WTC11 (cell line): ENCODE results near the gene CEP70. TPM values are rescaled to one million over a fixed set of nuclear protein-coding genes. Genes with fewer than 3 reads are reported as not detected.
A peak's percentile ranks its signal among the peaks of the same experiment; 100 is the strongest.
"Not testable (repeated sequence)": the region's sequence is repeated elsewhere in the genome, so short reads cannot be mapped to it uniquely, and the experiment has no call there.

ENCODE experiments used
- ATAC-seq: fragments of 200-7000 bp; cut with Tn5 transposase; 2 replicates; pipeline ENCODE4 v1.10.0; 2021; ENCODE audit warnings: mild to moderate bottlenecking, moderate library complexity
- CTCF ChIA-PET: fragments of 300-600 bp; sonication (Branson Sonifier 250); formaldehyde crosslinking; loops from one replicate; lab custom pipeline; 2021; ENCODE audit warnings: antibody characterized with exemption; lab: Charles Lee
- POLR2A ChIA-PET: fragments of 350-600 bp; sonication (Branson Sonifier 250); formaldehyde crosslinking; loops from one replicate; lab custom pipeline; 2021; ENCODE audit warnings: antibody characterized with exemption; lab: Charles Lee
- DNase-seq: peaks from one replicate; pipeline ENCODE4 v3.0.0; 2021; ENCODE audit warnings: low spot score
- H3K27ac Mint-ChIP-seq: 2 replicates; pipeline ENCODE4 v1.8.0; 2021; ENCODE audit warnings: mixed read lengths
- H3K27me3 Mint-ChIP-seq: 2 replicates; pipeline ENCODE4 v1.8.0; 2021; ENCODE audit warnings: low read depth, mild to moderate bottlenecking, moderate library complexity, mixed read lengths
- H3K36me3 Mint-ChIP-seq: 2 replicates; pipeline ENCODE4 v1.8.0; 2021; ENCODE audit warnings: mixed read lengths
- H3K4me1 Mint-ChIP-seq: 2 replicates; pipeline ENCODE4 v1.8.0; 2022; ENCODE audit warnings: mixed read lengths
- H3K4me3 Mint-ChIP-seq: 2 replicates; pipeline ENCODE4 v1.8.0; 2021; ENCODE audit warnings: mild to moderate bottlenecking, moderate library complexity, mixed read lengths
- H3K9me3 Mint-ChIP-seq: 2 replicates; pipeline ENCODE4 v1.8.0; 2021; ENCODE audit warnings: mixed read lengths
- ARID4B ChIP-seq: sonication (generic); formaldehyde crosslinking; IDR thresholded peaks from 2 replicates; pipeline ENCODE4 v1.8.0; 2023; ENCODE audit warnings: missing genetic modification reagents, mild to moderate bottlenecking, borderline replicate concordance
- FOXK1 ChIP-seq: sonication (generic); formaldehyde crosslinking; IDR thresholded peaks from 2 replicates; pipeline ENCODE4 v1.8.0; 2022; ENCODE audit warnings: mild to moderate bottlenecking, moderate library complexity, missing genetic modification reagents
- GABPB1 ChIP-seq: sonication (generic); formaldehyde crosslinking; IDR thresholded peaks from 2 replicates; pipeline ENCODE4 v1.8.1; 2023; ENCODE audit warnings: mild to moderate bottlenecking, missing genetic modification reagents
- GTF2I ChIP-seq: fragments of 250-450 bp; sonication (Bioruptor Pico); conservative IDR thresholded peaks from 2 replicates; pipeline ENCODE4 v1.4.0; 2021; ENCODE audit warnings: mild to moderate bottlenecking
- MYBL2 ChIP-seq: sonication (generic); formaldehyde crosslinking; IDR thresholded peaks from 2 replicates; pipeline ENCODE4 v1.8.1; 2023; ENCODE audit warnings: mild to moderate bottlenecking, moderate library complexity, missing genetic modification reagents
- NR3C1 ChIP-seq: sonication (generic); formaldehyde crosslinking; conservative IDR thresholded peaks from 2 replicates; pipeline ENCODE4 v1.8.1; 2023; ENCODE audit warnings: low read depth, mild to moderate bottlenecking, missing genetic modification reagents
- RORB ChIP-seq: fragments of 250-450 bp; sonication (Bioruptor Pico); IDR thresholded peaks from 2 replicates; pipeline ENCODE4 v1.9.0; 2021; ENCODE audit warnings: mild to moderate bottlenecking
- total RNA-seq: library from RNA; stranded (reverse); gene quantifications from 3 replicates; pipeline ENCODE4 v1.2.3, GENCODE V29; 2021
- TF ChIP-seq, protein P1 (sequence below): sonication (generic); formaldehyde crosslinking; conservative IDR thresholded peaks from 2 replicates; pipeline ENCODE4 v1.8.1; 2022; ENCODE audit warnings: mild to moderate bottlenecking, missing genetic modification reagents
- TF ChIP-seq, protein P2 (sequence below): sonication (generic); formaldehyde crosslinking; IDR thresholded peaks from 2 replicates; pipeline ENCODE4 v1.8.1; 2022; ENCODE audit warnings: mild to moderate bottlenecking, missing genetic modification reagents, moderate library complexity, borderline replicate concordance
- TF ChIP-seq, protein P3 (sequence below): sonication (generic); formaldehyde crosslinking; IDR thresholded peaks from 2 replicates; pipeline ENCODE4 v1.8.1; 2023; ENCODE audit warnings: mild to moderate bottlenecking, moderate library complexity, missing genetic modification reagents
- TF ChIP-seq, protein P4 (sequence below): sonication (generic); formaldehyde crosslinking; IDR thresholded peaks from 2 replicates; pipeline ENCODE4 v1.8.0; 2022; ENCODE audit warnings: mild to moderate bottlenecking, missing genetic modification reagents
- TF ChIP-seq, protein P5 (sequence below): sonication (generic); formaldehyde crosslinking; IDR thresholded peaks from 2 replicates; pipeline ENCODE4 v1.8.1; 2023; ENCODE audit warnings: mild to moderate bottlenecking, missing genetic modification reagents, moderate library complexity

CEP70 gene
- total RNA-seq, 1 experiment from 2014 or later, result 27.2 TPM

DNA sequence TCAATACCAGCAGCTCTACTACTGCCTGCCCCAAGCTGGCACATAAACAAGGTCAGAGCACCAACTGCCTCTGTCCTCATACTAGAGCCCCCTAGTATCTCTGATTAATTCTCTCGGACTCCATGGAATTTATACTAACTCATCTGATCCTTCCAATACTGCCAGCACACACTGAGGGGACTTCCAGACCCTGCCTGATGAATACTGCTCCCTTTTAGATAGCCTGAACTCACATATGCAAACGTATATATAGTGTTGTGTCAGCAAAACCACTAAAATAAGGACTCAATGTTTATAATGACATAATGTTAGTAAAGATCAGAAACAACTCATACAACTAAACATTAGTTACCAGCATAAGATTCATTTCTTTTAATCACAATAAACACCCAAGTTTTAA lies 25.0 kb downstream of the CEP70 start:
- ATAC-seq, result no peak
- no peak overlapping the region for H3K27ac Mint-ChIP-seq
- no peaks in the 10 kb centered on the region for H3K4me1 Mint-ChIP-seq
- DNase-seq, result no peak
- ChIA-PET POLR2A (no interaction called here), CTCF (no interaction called here)
- peaks cover 23% of the 10 kb centered on the region for H3K9me3 Mint-ChIP-seq
- TF ChIP-seq, protein P1, sequence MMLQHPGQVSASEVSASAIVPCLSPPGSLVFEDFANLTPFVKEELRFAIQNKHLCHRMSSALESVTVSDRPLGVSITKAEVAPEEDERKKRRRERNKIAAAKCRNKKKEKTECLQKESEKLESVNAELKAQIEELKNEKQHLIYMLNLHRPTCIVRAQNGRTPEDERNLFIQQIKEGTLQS (CRISPR knock-in tag), result no peak
- no peak for TF ChIP-seq RORB (CRISPR knock-in tag)
- H3K27me3 Mint-ChIP-seq, result no peaks in the 10 kb centered on the region
- no peak overlapping the region for H3K4me3 Mint-ChIP-seq
- peaks cover 33% of the 10 kb centered on the region for H3K36me3 Mint-ChIP-seq

GRCh38 chr3:138567403-138567802 lies 26.7 kb downstream of the CEP70 start:
- H3K27ac Mint-ChIP-seq, result no peak overlapping the region
- H3K27me3 Mint-ChIP-seq, result no peaks in the 10 kb centered on the region
- H3K4me3 Mint-ChIP-seq, result no peak overlapping the region
- no peaks in the 10 kb centered on the region for H3K4me1 Mint-ChIP-seq
- DNase-seq, result no peak
- peaks cover 16% of the 10 kb centered on the region for H3K36me3 Mint-ChIP-seq
- peaks cover 11% of the 10 kb centered on the region for H3K9me3 Mint-ChIP-seq
- POLR2A ChIA-PET, result no interaction called here
- CTCF ChIA-PET, result no interaction called here
- no peak for TF ChIP-seq MYBL2 (CRISPR knock-in tag)
- TF ChIP-seq, protein P2, sequence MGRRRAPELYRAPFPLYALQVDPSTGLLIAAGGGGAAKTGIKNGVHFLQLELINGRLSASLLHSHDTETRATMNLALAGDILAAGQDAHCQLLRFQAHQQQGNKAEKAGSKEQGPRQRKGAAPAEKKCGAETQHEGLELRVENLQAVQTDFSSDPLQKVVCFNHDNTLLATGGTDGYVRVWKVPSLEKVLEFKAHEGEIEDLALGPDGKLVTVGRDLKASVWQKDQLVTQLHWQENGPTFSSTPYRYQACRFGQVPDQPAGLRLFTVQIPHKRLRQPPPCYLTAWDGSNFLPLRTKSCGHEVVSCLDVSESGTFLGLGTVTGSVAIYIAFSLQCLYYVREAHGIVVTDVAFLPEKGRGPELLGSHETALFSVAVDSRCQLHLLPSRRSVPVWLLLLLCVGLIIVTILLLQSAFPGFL, result no peak
- TF ChIP-seq, protein P3, sequence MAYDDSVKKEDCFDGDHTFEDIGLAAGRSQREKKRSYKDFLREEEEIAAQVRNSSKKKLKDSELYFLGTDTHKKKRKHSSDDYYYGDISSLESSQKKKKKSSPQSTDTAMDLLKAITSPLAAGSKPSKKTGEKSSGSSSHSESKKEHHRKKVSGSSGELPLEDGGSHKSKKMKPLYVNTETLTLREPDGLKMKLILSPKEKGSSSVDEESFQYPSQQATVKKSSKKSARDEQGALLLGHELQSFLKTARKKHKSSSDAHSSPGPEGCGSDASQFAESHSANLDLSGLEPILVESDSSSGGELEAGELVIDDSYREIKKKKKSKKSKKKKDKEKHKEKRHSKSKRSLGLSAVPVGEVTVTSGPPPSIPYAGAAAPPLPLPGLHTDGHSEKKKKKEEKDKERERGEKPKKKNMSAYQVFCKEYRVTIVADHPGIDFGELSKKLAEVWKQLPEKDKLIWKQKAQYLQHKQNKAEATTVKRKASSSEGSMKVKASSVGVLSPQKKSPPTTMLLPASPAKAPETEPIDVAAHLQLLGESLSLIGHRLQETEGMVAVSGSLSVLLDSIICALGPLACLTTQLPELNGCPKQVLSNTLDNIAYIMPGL (CRISPR knock-in tag), result no peak
- TF ChIP-seq, protein P4, sequence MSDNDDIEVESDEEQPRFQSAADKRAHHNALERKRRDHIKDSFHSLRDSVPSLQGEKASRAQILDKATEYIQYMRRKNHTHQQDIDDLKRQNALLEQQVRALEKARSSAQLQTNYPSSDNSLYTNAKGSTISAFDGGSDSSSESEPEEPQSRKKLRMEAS (CRISPR knock-in tag), result no peak
- ATAC-seq, result no peak

DNA sequence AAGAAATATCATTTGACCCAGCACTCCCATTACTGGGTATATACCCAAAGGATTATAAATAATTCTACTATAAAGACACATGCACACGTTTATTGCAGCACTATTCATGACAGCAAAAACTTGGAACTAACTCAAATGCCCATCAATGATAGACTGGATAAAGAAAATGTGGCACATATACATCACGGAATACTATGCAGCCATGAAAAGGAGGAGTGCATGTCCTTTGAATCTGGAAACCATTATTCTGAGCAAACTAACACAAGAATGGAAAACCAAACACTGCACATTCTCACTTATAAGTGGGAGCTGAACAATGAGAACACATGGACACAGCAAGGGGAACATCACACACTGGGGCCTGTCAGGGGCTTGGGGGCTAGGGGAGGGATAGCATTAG lies 27.8 kb downstream of the CEP70 start:
- ATAC-seq, POLR2A ChIA-PET, H3K27ac Mint-ChIP-seq, DNase-seq, H3K27me3 Mint-ChIP-seq, H3K4me3 Mint-ChIP-seq, CTCF ChIA-PET, H3K4me1 Mint-ChIP-seq: not testable (repeated sequence)
- Mint-ChIP-seq H3K36me3 (peaks cover 13% of the 10 kb centered on the region), H3K9me3 (peaks cover 11% of the 10 kb centered on the region)
- 0 out of 2 replicates have a peak, but pooled peaks have one; percentile 45 for TF ChIP-seq GTF2I

GRCh38 chr3:138562902-138563301 lies 31.2 kb downstream of the CEP70 start:
- H3K4me1 Mint-ChIP-seq, H3K27me3 Mint-ChIP-seq, H3K27ac Mint-ChIP-seq, H3K4me3 Mint-ChIP-seq, ATAC-seq, POLR2A ChIA-PET, CTCF ChIA-PET, DNase-seq: not testable (repeated sequence)
- Mint-ChIP-seq H3K36me3 (peaks cover 43% of the 10 kb centered on the region), H3K9me3 (peaks cover 34% of the 10 kb centered on the region)
- 0 out of 2 replicates have a peak, but pooled peaks have one; percentile 37 for TF ChIP-seq GABPB1 (CRISPR knock-in tag)

DNA sequence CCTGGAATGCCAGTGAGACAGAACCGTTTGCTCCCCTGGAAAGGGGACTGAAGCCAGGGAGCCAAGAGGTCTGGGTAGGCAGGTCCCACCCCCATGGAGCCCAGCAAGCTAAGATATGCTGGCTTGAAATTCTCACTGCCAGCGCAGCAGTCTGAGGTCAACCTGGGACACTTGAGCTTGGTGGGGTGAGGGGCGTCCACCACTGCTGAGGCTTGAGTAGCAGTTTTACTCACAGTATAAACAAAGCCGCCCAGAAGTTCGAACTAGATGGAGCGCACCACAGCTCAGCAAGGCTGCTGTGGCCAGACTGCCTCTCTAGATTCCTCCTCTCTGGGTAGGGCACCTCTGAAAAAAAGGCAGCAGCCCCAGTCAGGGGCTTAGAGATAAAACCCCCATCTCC lies 33.6 kb downstream of the CEP70 start:
- Mint-ChIP-seq H3K9me3 (peaks cover 46% of the 10 kb centered on the region), H3K4me3 (no peak overlapping the region), H3K4me1 (no peaks in the 10 kb centered on the region), H3K36me3 (peaks cover 56% of the 10 kb centered on the region), H3K27ac (no peak overlapping the region), H3K27me3 (no peaks in the 10 kb centered on the region; the same call in 1 of the 2 replicates)
- DNase-seq, result no peak
- TF ChIP-seq ARID4B (CRISPR knock-in tag) (no peak), NR3C1 (no peak), FOXK1 (CRISPR knock-in tag) (no peak)
- TF ChIP-seq, protein P1 (CRISPR knock-in tag), result no peak
- TF ChIP-seq, protein P5, sequence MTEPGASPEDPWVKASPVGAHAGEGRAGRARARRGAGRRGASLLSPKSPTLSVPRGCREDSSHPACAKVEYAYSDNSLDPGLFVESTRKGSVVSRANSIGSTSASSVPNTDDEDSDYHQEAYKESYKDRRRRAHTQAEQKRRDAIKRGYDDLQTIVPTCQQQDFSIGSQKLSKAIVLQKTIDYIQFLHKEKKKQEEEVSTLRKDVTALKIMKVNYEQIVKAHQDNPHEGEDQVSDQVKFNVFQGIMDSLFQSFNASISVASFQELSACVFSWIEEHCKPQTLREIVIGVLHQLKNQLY, result no peak
- ChIA-PET POLR2A (no interaction called here), CTCF (interaction anchor here (2.1 kb wide), 1 partner anchor 81 kb away, joined by 4 read pairs; no protein-coding TSS in a partner anchor)
- ATAC-seq, result no peak
